K562 (cell line): ENCODE measurements around the gene GPR137C. TPM values are rescaled to one million over a fixed set of nuclear protein-coding genes. Genes with fewer than 3 reads are reported as not detected.

Experiments
- ATAC-seq: fragments of 200-7000 bp; cut with Tn5 transposase; 3 replicates; pipeline ENCODE4 v1.9.1; 2020; ENCODE audit warnings: moderate library complexity
- BruUV-seq: library from RNA; stranded (reverse); fragments of 400-500 nt; replicated peaks from 2 replicates; lab custom pipeline; 2021; lab: Mats Ljungman, UMichigan
- CTCF ChIA-PET: fragments of 300-600 bp; formaldehyde crosslinking; extraction: SDS; loops from one replicate; lab custom pipeline; 2021; ENCODE audit warnings: low intra/inter-chr PET ratio; lab: Yijun Ruan, JAX
- POLR2A ChIA-PET: fragments of 300-600, 350-650 bp; sonication (Branson Sonifier 250); formaldehyde crosslinking; extraction: SDS; loops from one replicate; lab custom pipeline; 2021; ENCODE audit warnings: antibody characterized with exemption, inconsistent platforms; lab: Yijun Ruan, JAX
- DNase-seq, 4 experiments: peaks; one replicate each; pipeline versions ENCODE4 v3.0.0 to v3.0.0-alpha.2; 2011 to 2018; ENCODE audit warnings: low spot score in 3 of 4, mixed read lengths in 3 of 4; ENCODE audit errors: extremely low read depth in 1 of 4
- FAIRE-seq: peaks from 2 replicates; lab custom pipeline; 2011; peaks lifted over from hg19 to GRCh38; lab: Jason Lieb, UNC
- H2AFZ ChIP-seq: 2 replicates; pipeline ENCODE4 v1.6.0; 2011; ENCODE audit warnings: low read depth, low read length, control low read depth, inconsistent platforms
- H3K27ac ChIP-seq: fragments of 200-600 bp; 3 replicates; pipeline ENCODE4 v1.8.0; 2011; ENCODE audit warnings: low read depth, mild to moderate bottlenecking, control low read depth, inconsistent platforms, low read length, moderate library complexity, mixed read lengths; ENCODE audit errors: extremely low read depth
- H3K27me3 ChIP-seq, 2 experiments: fragments of 300-600 bp in 1 of 2; 2 replicates in 1 of 2; 3 replicates in 1 of 2; pipeline versions ENCODE4 v1.6.0 to v1.8.0; 2011; ENCODE audit warnings: inconsistent platforms in 2 of 2, low read length in 2 of 2, mild to moderate bottlenecking in 1 of 2, mixed read lengths in 1 of 2, moderate library complexity in 1 of 2; ENCODE audit not compliant: control insufficient read depth in 2 of 2, insufficient read depth in 2 of 2
- H3K36me3 ChIP-seq: fragments of 300-600 bp; 3 replicates; pipeline ENCODE4 v1.8.0; 2011; ENCODE audit warnings: mild to moderate bottlenecking, low read length, inconsistent platforms; ENCODE audit not compliant: control insufficient read depth, insufficient read depth
- H3K4me1 ChIP-seq, 2 experiments: fragments of 200-600 bp in 1 of 2; replicated peaks in 1 of 2; 2 replicates in 1 of 2; 3 replicates in 1 of 2; pipeline versions ENCODE4 v1.5.1 to v1.8.0; 2011; ENCODE audit warnings: inconsistent platforms in 2 of 2, low read length in 2 of 2, mild to moderate bottlenecking in 1 of 2, mixed read lengths in 1 of 2, moderate library complexity in 1 of 2; ENCODE audit not compliant: control insufficient read depth in 2 of 2, insufficient read depth in 2 of 2
- H3K4me2 ChIP-seq: 2 replicates; pipeline ENCODE4 v1.6.1; 2011; ENCODE audit warnings: low read length, control low read depth, inconsistent platforms, mixed read lengths; ENCODE audit not compliant: insufficient read depth
- H3K4me3 ChIP-seq: fragments of 200-600 bp; sonication (generic), shearing (Covaris generic); 2 replicates; pipeline ENCODE4 v1.5.1; 2016; ENCODE audit warnings: control low read depth, inconsistent platforms
- H3K79me2 ChIP-seq: fragments of 200-600 bp; 3 replicates; pipeline ENCODE4 v1.8.0; 2011; ENCODE audit warnings: low read length, inconsistent platforms; ENCODE audit not compliant: control insufficient read depth, insufficient read depth
- H3K9ac ChIP-seq, 2 experiments: 2 replicates each; pipeline versions ENCODE4 v1.6.0 to v1.6.1; 2011; ENCODE audit warnings: low read depth in 2 of 2, low read length in 2 of 2, control low read depth in 1 of 2, inconsistent platforms in 1 of 2, mild to moderate bottlenecking in 1 of 2, mixed read lengths in 1 of 2; ENCODE audit not compliant: insufficient read depth in 1 of 2
- H3K9me1 ChIP-seq: one replicate; pipeline ENCODE4 v1.6.0; 2011; ENCODE audit warnings: inconsistent platforms, mild to moderate bottlenecking, low read length, moderate library complexity; ENCODE audit not compliant: control insufficient read depth, insufficient read depth
- H3K9me3 ChIP-seq: replicated peaks from 2 replicates; pipeline ENCODE4 v1.5.1; 2011; ENCODE audit warnings: low read depth, low read length, inconsistent platforms; ENCODE audit not compliant: control insufficient read depth, insufficient read depth
- H4K20me1 ChIP-seq: replicated peaks from 2 replicates; pipeline ENCODE4 v1.6.1; 2011; ENCODE audit warnings: low read length, inconsistent platforms, mixed read lengths; ENCODE audit not compliant: control insufficient read depth, insufficient read depth
- ELF1 ChIP-seq: fragments of 200-800 bp; sonication (Bioruptor generic); IDR thresholded peaks from 2 replicates; pipeline ENCODE4 v1.6.1; 2016; ENCODE audit warnings: missing genetic modification characterization, missing compliant biosample characterization
- FOXK2 ChIP-seq, 2 experiments: fragments of 450-650 bp; IDR thresholded peaks in 1 of 2; conservative IDR thresholded peaks in 1 of 2; 2 replicates each; pipeline ENCODE4 v1.6.1; 2016; ENCODE audit warnings: low read depth in 2 of 2, mild to moderate bottlenecking in 1 of 2
- GATAD2B ChIP-seq: fragments of 450-650 bp; IDR thresholded peaks from 2 replicates; pipeline ENCODE4 v1.6.1; 2017; ENCODE audit warnings: mild to moderate bottlenecking, borderline replicate concordance
- LEF1 ChIP-seq: fragments of 450-650 bp; IDR thresholded peaks from 2 replicates; pipeline ENCODE4 v1.6.1; 2016; ENCODE audit warnings: mild to moderate bottlenecking
- MLLT1 ChIP-seq, 2 experiments: fragments of 450-650 bp; IDR thresholded peaks; 2 replicates each; pipeline ENCODE4 v1.6.1; 2016
- NFRKB ChIP-seq: fragments of 450-650 bp; IDR thresholded peaks from 2 replicates; pipeline ENCODE4 v1.6.1; 2016; ENCODE audit warnings: low read depth
- PTRF ChIP-seq: fragments of 450-650 bp; IDR thresholded peaks from 2 replicates; pipeline ENCODE4 v1.6.1; 2016; ENCODE audit warnings: mild to moderate bottlenecking, missing genetic modification characterization, missing compliant biosample characterization
- RBM14 ChIP-seq: fragments of 200-400 bp; formaldehyde crosslinking; IDR thresholded peaks from 2 replicates; pipeline ENCODE4 v1.6.1; 2018; ENCODE audit warnings: low read depth, mild to moderate bottlenecking, low read length, moderate library complexity, borderline replicate concordance; ENCODE audit not compliant: insufficient read depth
- RBM15 ChIP-seq: fragments of 200-400 bp; formaldehyde crosslinking; IDR thresholded peaks from 2 replicates; pipeline ENCODE4 v1.6.1; 2018; ENCODE audit warnings: mild to moderate bottlenecking, low read length, moderate library complexity; ENCODE audit not compliant: insufficient read depth
- SRSF1 ChIP-seq: fragments of 200-400 bp; formaldehyde crosslinking; IDR thresholded peaks from 2 replicates; pipeline ENCODE4 v1.6.1; 2017; ENCODE audit warnings: mild to moderate bottlenecking, low read depth, low read length, moderate library complexity
- TAL1 ChIP-seq: fragments of 450-650 bp; IDR thresholded peaks from 2 replicates; pipeline ENCODE4 v1.6.1; 2016; ENCODE audit warnings: mild to moderate bottlenecking
- ZNF224 ChIP-seq: sonication (generic); formaldehyde crosslinking; IDR thresholded peaks from 2 replicates; pipeline ENCODE4 v1.8.0; 2022; ENCODE audit warnings: mild to moderate bottlenecking, missing genetic modification reagents
- ZNF395 ChIP-seq: fragments of 200-800 bp; sonication (Bioruptor generic); IDR thresholded peaks from 2 replicates; pipeline ENCODE4 v1.6.1; 2017; ENCODE audit warnings: missing genetic modification characterization, missing compliant biosample characterization
- WGBS: fragments of 100-300 bp; shearing (Covaris generic); methylation state at CpG from one replicate; pipeline ENCODE4 v1.1.6; 2016; ENCODE audit warnings: low coverage, mixed read lengths; ENCODE audit not compliant: insufficient coverage; ENCODE audit errors: missing lambda C conversion rate; 5-methylcytosine and 5-hydroxymethylcytosine counted together
- in situ Hi-C: fragments of 300-500 bp; cut with MboI; formaldehyde crosslinking; loops from 4 replicates; pipeline ENCODE4 v1.15.0; 2018; ENCODE audit warnings: inconsistent platforms, mixed read lengths
- intact Hi-C: fragments of 100-400 bp; cut with micrococcal nuclease; formaldehyde crosslinking; loops from 2 replicates; pipeline ENCODE4 v1.14.2; 2022
- polyA plus RNA-seq, 8 experiments: library from polyadenylated mRNA; depleted of rRNA in 4 of 8; stranded (reverse) in 5 of 8; unstranded in 3 of 8; fragments of >200 nt; fragmentation: Nextera tagmentation in 2 of 8; fragmentation: Illumina TruSeq in 1 of 8; extraction: Ambion mirVana in 2 of 8; extraction: Trizol in 1 of 8; gene quantifications; 2 replicates each; pipeline versions ENCODE4 v1.2.1 to v1.2.3, GENCODE V29; 2011 to 2014; ENCODE audit warnings: inconsistent platforms in 1 of 8, missing spikeins in 1 of 8
- total RNA-seq, 7 experiments: library from RNA; depleted of rRNA in 6 of 7; stranded (reverse); fragments of >200 nt in 6 of 7; fragmentation: Illumina TruSeq in 2 of 7; extraction: Trizol in 2 of 7; gene quantifications; 2 replicates each; pipeline versions ENCODE4 v1.2.1 to v1.2.3, GENCODE V29; 2011 to 2021; ENCODE audit warnings: low replicate concordance in 1 of 7
- TF ChIP-seq, protein P1 (sequence below): sonication (generic); formaldehyde crosslinking; IDR thresholded peaks from 2 replicates; pipeline ENCODE4 v1.8.0; 2022; ENCODE audit warnings: mild to moderate bottlenecking, missing genetic modification reagents

GPR137C gene
- total and polyA plus RNA-seq, 9 of the 15 experiments (the other 6 are each of a cell fraction or from before 2014, with no cell fraction given) = 0.03 to 0.31 (median 0.06) TPM; not detected in 4

DNA sequence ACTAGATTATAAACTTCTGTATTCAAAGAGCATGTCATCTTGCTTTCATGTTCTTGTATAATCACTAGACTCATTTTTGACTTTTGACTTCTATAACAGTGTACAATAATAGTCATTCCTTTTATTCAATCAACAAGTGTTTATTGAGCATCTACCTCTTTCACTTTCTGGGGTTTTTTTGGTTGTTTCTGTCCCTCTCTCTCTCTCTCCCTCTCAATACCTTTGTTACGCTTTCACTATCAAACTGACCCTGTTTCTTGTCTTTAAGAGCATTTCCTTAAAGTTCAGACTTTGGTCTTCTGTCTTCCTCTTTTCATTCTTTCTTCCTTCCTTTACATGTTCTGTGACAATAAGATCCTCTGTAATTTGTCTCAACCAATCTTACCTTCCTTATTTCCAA, 49.5 kb downstream of the GPR137C start:
- BruUV-seq = no TSS peak

More for the DNA sequence above, 49.5 kb downstream of the GPR137C start:
- H3K27ac ChIP-seq = no peak overlapping the region
- no peak overlapping the region for H3K9ac ChIP-seq
- no peak overlapping the region for H3K4me3 ChIP-seq
- ATAC-seq = no peak
- H2AFZ ChIP-seq = no peak overlapping the region
- H3K9me1 ChIP-seq = no peaks in the 10 kb centered on the region
- no CpG with 5 or more reads among the region's 1 CpG for WGBS
- ChIA-PET CTCF (no interaction called here), POLR2A (no interaction called here)
- no peaks in the 10 kb centered on the region for H3K4me1 ChIP-seq
- no peaks in the 10 kb centered on the region for H3K79me2 ChIP-seq
- H3K4me2 ChIP-seq = no peak overlapping the region
- H4K20me1 ChIP-seq = no peaks in the 10 kb centered on the region
- DNase-seq = no peak
- H3K36me3 ChIP-seq = no peaks in the 10 kb centered on the region
- no peaks in the 10 kb centered on the region for H3K27me3 ChIP-seq
- intact Hi-C loops = loop anchor here (10.0 kb wide), 2 partner anchors 223 to 363 kb away; no protein-coding TSS in a partner anchor
- no peaks in the 10 kb centered on the region for H3K9me3 ChIP-seq
- FAIRE-seq = no peak
- in situ Hi-C loops = no loop called here
- no peak for TF ChIP-seq NFRKB
- TF ChIP-seq MLLT1 (IDR thresholded peaks at IDR 0.05) = no peak
- no peak for TF ChIP-seq ELF1 (tag)
- TF ChIP-seq GATAD2B = no peak
- no peak for TF ChIP-seq TAL1
- TF ChIP-seq ZNF224 (CRISPR knock-in tag) = no peak
- no peak for TF ChIP-seq LEF1
- no peak for TF ChIP-seq PTRF
- no peak for TF ChIP-seq SRSF1
- TF ChIP-seq RBM15 = no peak
- TF ChIP-seq FOXK2 (conservative IDR thresholded peaks at IDR 0.05 in 1 of 2, IDR thresholded peaks at IDR 0.05 in 1 of 2; ENCODE audit: low read depth in 2 of 2) = no peak
- TF ChIP-seq RBM14 = no peak
- TF ChIP-seq, protein P1, sequence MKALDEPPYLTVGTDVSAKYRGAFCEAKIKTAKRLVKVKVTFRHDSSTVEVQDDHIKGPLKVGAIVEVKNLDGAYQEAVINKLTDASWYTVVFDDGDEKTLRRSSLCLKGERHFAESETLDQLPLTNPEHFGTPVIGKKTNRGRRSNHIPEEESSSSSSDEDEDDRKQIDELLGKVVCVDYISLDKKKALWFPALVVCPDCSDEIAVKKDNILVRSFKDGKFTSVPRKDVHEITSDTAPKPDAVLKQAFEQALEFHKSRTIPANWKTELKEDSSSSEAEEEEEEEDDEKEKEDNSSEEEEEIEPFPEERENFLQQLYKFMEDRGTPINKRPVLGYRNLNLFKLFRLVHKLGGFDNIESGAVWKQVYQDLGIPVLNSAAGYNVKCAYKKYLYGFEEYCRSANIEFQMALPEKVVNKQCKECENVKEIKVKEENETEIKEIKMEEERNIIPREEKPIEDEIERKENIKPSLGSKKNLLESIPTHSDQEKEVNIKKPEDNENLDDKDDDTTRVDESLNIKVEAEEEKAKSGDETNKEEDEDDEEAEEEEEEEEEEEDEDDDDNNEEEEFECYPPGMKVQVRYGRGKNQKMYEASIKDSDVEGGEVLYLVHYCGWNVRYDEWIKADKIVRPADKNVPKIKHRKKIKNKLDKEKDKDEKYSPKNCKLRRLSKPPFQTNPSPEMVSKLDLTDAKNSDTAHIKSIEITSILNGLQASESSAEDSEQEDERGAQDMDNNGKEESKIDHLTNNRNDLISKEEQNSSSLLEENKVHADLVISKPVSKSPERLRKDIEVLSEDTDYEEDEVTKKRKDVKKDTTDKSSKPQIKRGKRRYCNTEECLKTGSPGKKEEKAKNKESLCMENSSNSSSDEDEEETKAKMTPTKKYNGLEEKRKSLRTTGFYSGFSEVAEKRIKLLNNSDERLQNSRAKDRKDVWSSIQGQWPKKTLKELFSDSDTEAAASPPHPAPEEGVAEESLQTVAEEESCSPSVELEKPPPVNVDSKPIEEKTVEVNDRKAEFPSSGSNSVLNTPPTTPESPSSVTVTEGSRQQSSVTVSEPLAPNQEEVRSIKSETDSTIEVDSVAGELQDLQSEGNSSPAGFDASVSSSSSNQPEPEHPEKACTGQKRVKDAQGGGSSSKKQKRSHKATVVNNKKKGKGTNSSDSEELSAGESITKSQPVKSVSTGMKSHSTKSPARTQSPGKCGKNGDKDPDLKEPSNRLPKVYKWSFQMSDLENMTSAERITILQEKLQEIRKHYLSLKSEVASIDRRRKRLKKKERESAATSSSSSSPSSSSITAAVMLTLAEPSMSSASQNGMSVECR (CRISPR knock-in tag) = no peak
- no peak for TF ChIP-seq ZNF395
- TF ChIP-seq, all 486 proteins: peak for 0
